ENCODE data around the gene HABP2.

DNA sequence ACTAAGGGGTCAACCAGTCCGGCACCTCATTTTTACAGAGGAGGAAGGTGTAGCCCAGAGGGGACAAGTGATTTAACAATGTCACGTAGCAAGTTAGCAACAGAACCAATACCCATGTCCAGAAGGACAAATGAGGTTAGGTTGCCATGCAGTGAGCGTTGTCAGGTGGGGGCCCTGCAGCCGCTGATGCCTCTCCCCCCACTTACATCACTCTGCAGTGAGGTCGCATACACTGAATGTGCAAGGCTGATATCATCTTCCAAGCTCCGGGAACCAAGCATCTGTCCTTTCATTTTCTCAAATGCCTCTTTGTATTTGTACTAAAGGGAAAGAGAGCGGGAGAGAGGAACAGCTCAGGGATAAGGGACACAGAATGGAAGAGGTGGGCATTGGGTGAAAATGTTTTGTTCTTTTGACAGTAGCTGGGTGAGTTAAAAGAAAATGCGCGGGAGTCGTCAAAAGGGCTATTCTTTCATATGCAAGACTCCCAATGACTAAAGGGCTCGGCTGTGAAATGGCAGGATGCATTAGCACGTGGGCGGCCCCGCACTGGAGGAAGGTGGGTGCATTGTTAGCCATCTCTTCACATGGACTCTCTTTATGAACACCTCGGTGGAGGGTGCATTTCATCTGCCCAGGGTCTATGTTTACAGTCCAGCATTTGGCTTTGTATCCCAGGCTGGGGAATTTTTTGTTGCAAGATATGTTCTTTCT is 61.3 kb downstream of the HABP2 start:
- TF ChIP-seq, protein P1, sequence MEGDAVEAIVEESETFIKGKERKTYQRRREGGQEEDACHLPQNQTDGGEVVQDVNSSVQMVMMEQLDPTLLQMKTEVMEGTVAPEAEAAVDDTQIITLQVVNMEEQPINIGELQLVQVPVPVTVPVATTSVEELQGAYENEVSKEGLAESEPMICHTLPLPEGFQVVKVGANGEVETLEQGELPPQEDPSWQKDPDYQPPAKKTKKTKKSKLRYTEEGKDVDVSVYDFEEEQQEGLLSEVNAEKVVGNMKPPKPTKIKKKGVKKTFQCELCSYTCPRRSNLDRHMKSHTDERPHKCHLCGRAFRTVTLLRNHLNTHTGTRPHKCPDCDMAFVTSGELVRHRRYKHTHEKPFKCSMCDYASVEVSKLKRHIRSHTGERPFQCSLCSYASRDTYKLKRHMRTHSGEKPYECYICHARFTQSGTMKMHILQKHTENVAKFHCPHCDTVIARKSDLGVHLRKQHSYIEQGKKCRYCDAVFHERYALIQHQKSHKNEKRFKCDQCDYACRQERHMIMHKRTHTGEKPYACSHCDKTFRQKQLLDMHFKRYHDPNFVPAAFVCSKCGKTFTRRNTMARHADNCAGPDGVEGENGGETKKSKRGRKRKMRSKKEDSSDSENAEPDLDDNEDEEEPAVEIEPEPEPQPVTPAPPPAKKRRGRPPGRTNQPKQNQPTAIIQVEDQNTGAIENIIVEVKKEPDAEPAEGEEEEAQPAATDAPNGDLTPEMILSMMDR (IDR thresholded peaks at IDR 0.05) = no peak
- TF ChIP-seq POLR2A (IDR thresholded peaks at IDR 0.05) = no peak
- TF ChIP-seq POLR2AphosphoS5 (IDR thresholded peaks at IDR 0.05) = no peak

All from suprapubic skin (tissue), 4 donors.